Fibroblast of the aortic adventitia (primary cell): Measurements from ENCODE around the gene FUOM. TPM values are rescaled to one million over a fixed set of nuclear protein-coding genes. Genes with fewer than 3 reads are reported as not detected.

Source experiments
- small RNA-seq: library from RNA; depleted of rRNA; stranded (forward); fragments of <200 nt; gene quantifications from one replicate; pipeline ENCODE3, GENCODE V24; 2012
- total RNA-seq: library from RNA; depleted of rRNA; stranded (reverse); fragments of >200 nt; gene quantifications from 2 replicates; pipeline ENCODE4 v1.2.3, GENCODE V29; 2012; ENCODE audit warnings: low replicate concordance

The FUOM gene
- total RNA-seq, 1 donor = 16.9 TPM

Small RNA genes within 50 kb of the gene (small RNA-seq; reads per million reads assigned to genes)
- gene AL360181.4 (not detected), gene BANF1P2 (not detected), gene MIR3944 (not detected)

Other genes starting within 250 kb of the FUOM start
- gene KNDC1, start 197.8 kb downstream of the FUOM start, total RNA-seq = under 0.01 and 0.41 TPM in 2 replicates
- gene UTF1, start 127.8 kb downstream of the FUOM start, total RNA-seq = not detected in 2 replicates
- not detected in 2 replicates for gene VENTX, start 120.2 kb downstream of the FUOM start, total RNA-seq
- 0.36 TPM in 1 of 2 replicates, not detected in the other for gene ADAM8, start 81.2 kb downstream of the FUOM start, total RNA-seq
- gene TUBGCP2, start 49.1 kb downstream of the FUOM start, total RNA-seq = 33.0 and 72.8 TPM in 2 replicates
- gene ZNF511, start 49.1 kb downstream of the FUOM start, total RNA-seq = 1.7 and 22.1 TPM in 2 replicates
- gene CALY, start 21.1 kb downstream of the FUOM start, total RNA-seq = not detected in 2 replicates
- gene PRAP1, start 10.6 kb downstream of the FUOM start, total RNA-seq = not detected in 2 replicates
- 33.0 and 47.3 TPM in 2 replicates for gene ECHS1, start 15.3 kb upstream of the FUOM start, total RNA-seq
- 4.9 and 5.4 TPM in 2 replicates for gene PAOX, start 21.2 kb upstream of the FUOM start, total RNA-seq
- 19.0 and 25.4 TPM in 2 replicates for gene MTG1, start 36.1 kb upstream of the FUOM start, total RNA-seq
- gene SPRN, start 66.6 kb upstream of the FUOM start, total RNA-seq = 0.18 and 0.82 TPM in 2 replicates
- 1.6 and 13.5 TPM in 2 replicates for gene SCART1, start 95.9 kb upstream of the FUOM start, total RNA-seq
- 0.36 and 0.82 TPM in 2 replicates for gene CYP2E1, start 169.3 kb upstream of the FUOM start, total RNA-seq
- 0.09 TPM in 1 of 2 replicates, not detected in the other for gene SYCE1, start 207.6 kb upstream of the FUOM start, total RNA-seq